A549 treated with Mapracorat at 1 μM for 4 hours (cell line): ENCODE results near the gene PCMT1. TPM values are rescaled to one million over a fixed set of nuclear protein-coding genes. Genes with fewer than 3 reads are reported as not detected.

Source experiments
- total RNA-seq: library from RNA; stranded (reverse); fragments of 200-300 nt; extraction: Qiagen RNA extraction; gene quantifications from 5 replicates; pipeline ENCODE4 v1.2.3, GENCODE V29; 2022

The PCMT1 gene
- total RNA-seq, result 85.4 to 103 TPM (median 86.9 TPM) in 5 replicates

DNA sequence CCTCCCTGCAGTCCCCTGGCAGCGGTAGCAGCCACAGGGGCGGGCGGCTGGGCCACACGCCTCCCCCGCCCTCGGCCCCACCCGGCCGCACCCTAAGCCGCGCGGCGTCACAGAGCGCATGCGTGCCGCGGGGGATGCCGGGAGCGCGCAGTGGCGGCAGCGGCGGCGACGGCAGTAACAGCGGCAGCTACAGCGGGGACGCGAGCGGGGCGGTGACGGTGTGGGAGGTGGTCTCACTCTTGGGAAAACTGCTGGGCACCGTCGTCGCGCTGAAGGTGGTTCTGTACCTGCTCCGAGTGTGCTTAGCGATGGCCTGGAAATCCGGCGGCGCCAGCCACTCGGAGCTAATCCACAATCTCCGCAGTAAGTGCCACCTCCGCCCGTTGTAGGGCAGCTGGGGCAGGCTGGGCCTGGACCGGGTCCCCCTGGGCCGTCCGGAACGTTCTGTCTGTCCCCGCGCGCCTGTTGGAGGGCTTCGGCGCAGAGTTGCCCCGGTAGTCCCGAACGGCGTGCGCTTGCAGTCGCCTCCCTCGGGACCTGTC is at the start of gene PCMT1:
Gene PCMT1 (plus strand): TSS at position 148 of the 542 bp plus-strand sequence. CDS start 161 bp downstream, at position 309.

DNA sequence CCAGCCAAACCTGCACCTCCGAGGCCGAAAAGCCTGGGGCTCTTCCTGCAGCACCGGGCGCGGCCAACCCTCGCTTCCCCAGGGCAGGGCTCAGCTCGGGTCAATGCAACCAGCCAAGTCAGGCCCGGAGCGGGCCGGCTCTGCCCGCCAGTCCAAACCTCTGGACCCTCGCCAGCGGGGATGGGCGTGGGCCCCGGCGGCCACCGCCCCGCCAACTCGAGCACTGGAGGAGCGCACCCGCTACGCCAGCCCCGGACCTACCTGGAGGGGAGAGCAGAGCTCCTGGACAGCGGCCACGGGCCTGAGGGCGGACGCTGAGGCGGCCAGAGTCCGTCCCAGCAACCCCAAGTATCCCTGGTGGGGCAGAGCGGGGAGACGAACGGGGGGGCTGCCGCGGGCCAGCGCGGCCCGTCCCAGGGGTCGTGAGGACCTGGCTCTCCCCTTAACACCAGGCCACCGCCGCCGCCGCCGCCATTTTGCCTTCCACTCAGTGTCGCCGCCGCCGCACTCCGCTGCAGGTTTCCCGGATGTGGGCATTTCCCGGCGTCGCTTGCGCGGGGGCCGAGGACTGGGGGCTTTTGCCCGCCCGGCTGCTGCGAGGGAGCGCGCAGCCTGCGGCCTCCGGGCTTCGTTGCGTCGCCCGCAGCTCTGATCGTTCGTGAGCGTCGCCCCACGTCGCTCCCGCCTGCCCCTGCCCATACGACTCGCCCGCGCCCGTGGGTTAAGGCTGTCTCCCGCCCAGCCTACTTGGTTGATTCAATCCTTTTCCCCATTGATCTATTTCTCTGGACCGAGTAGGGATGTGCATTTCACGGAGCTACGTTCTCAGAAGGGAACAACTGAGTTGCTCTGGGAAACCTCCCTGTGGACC is 31.7 kb upstream of the PCMT1 start, which contains the start of gene LATS1:
Gene LATS1 (minus strand): TSS at position 514 of the 871 bp plus-strand sequence. CDS start 15,975 bp downstream, outside the sequence.

GRCh38 chr6:149746147-149746946 is 3.2 kb upstream of the PCMT1 start, which contains the start of gene NUP43:
Gene NUP43, minus strand, starts transcription at chr6:149746529. Its CDS starts 34 bp downstream, at chr6:149746495.

Other genes starting within 250 kb of the PCMT1 start
- gene PPIL4, start 203.7 kb upstream of the PCMT1 start, total RNA-seq, result 10.7 to 18.6 TPM (median 13.3 TPM) in 5 replicates
- 24.2 to 31.0 TPM (median 26.6 TPM) in 5 replicates for gene GINM1, start 183.4 kb upstream of the PCMT1 start, total RNA-seq
- 9.8 to 12.5 TPM (median 11.6 TPM) in 5 replicates for gene KATNA1, start 101.0 kb upstream of the PCMT1 start, total RNA-seq
- 5.8 to 9.1 TPM (median 7.6 TPM) in 5 replicates for gene LATS1, start 31.6 kb upstream of the PCMT1 start, total RNA-seq
- gene NUP43, start 3.2 kb upstream of the PCMT1 start, total RNA-seq, result 12.3 to 15.6 TPM (median 14.4 TPM) in 5 replicates
- gene LRP11, start 114.6 kb downstream of the PCMT1 start, total RNA-seq, result 26.8 to 39.2 TPM (median 36.5 TPM) in 5 replicates
- 1.8 to 3.5 TPM (median 3.1 TPM) in 5 replicates for gene RAET1E, start 148.4 kb downstream of the PCMT1 start, total RNA-seq
- 6.8 to 11.2 TPM (median 9.3 TPM) in 5 replicates for gene RAET1G, start 173.4 kb downstream of the PCMT1 start, total RNA-seq
- gene ULBP2, start 192.3 kb downstream of the PCMT1 start, total RNA-seq, result 2.9 to 3.9 TPM (median 3.4 TPM) in 5 replicates
- gene ULBP1, start 214.2 kb downstream of the PCMT1 start, total RNA-seq, result 0.57 to 1.0 TPM (median 0.75 TPM) in 5 replicates